Esophagus squamous epithelium (tissue), 4 donors: ENCODE results near the gene NUDCD3.

Experiments used
- POLR2A ChIP-seq, 4 donors: fragments of 450-650 bp; IDR thresholded peaks; one replicate each; pipeline ENCODE4 v1.6.1; 2017; ENCODE audit warnings: antibody characterized with exemption in 4 of 4, mild to moderate bottlenecking in 4 of 4, moderate library complexity in 3 of 4
- TF ChIP-seq, protein P1 (sequence below), 6 experiments: fragments of 450-650 bp in 4 of 6; fragments of 200-600 bp in 2 of 6; sonication (generic) in 2 of 6; IDR thresholded peaks; one replicate each; pipeline ENCODE4 v1.5.1; 2016 to 2019; ENCODE audit warnings: antibody characterized with exemption in 6 of 6, mild to moderate bottlenecking in 4 of 6, moderate library complexity in 4 of 6

DNA sequence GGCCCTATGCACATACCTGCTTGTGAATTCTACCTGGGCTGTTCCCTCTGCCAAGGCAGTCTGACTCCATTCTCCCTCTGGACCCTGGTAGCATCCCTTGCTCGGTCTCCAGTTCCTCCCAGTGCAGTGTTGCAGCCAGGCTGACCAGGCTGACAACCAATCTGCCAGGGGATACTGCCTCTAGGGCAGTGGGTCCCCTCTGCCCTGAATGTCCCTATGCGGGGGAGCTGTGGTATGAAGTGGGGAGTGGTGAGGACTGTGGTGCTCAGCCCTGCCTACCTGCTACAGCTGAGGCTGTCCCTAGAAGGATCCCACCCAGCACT is 117.1 kb downstream of the NUDCD3 start:
- TF ChIP-seq, protein P1, sequence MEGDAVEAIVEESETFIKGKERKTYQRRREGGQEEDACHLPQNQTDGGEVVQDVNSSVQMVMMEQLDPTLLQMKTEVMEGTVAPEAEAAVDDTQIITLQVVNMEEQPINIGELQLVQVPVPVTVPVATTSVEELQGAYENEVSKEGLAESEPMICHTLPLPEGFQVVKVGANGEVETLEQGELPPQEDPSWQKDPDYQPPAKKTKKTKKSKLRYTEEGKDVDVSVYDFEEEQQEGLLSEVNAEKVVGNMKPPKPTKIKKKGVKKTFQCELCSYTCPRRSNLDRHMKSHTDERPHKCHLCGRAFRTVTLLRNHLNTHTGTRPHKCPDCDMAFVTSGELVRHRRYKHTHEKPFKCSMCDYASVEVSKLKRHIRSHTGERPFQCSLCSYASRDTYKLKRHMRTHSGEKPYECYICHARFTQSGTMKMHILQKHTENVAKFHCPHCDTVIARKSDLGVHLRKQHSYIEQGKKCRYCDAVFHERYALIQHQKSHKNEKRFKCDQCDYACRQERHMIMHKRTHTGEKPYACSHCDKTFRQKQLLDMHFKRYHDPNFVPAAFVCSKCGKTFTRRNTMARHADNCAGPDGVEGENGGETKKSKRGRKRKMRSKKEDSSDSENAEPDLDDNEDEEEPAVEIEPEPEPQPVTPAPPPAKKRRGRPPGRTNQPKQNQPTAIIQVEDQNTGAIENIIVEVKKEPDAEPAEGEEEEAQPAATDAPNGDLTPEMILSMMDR (IDR thresholded peaks at IDR 0.05), result no peak
- no peak for TF ChIP-seq POLR2A (IDR thresholded peaks at IDR 0.05)
